KMS-11 (cell line): ENCODE measurements around the gene MAN2A1.
A peak's percentile ranks its signal among the peaks of the same experiment; 100 is the strongest.

Experiments
- H2AFZ ChIP-seq: fragments of 200-600 bp; sonication (generic); 2 replicates; pipeline ENCODE4 v1.6.1; 2016; ENCODE audit warnings: antibody characterized with exemption, mixed run types, low read depth
- H3K27ac ChIP-seq: fragments of 200-600 bp; sonication (generic); 2 replicates; pipeline ENCODE4 v1.6.1; 2016; ENCODE audit warnings: mild to moderate bottlenecking, mixed run types
- H3K27me3 ChIP-seq: fragments of 200-600 bp; sonication (generic); 2 replicates; pipeline ENCODE4 v1.6.1; 2017; ENCODE audit warnings: mild to moderate bottlenecking, low read depth, mixed run types, moderate library complexity; ENCODE audit not compliant: insufficient read depth
- H3K36me3 ChIP-seq: fragments of 200-600 bp; sonication (generic); 2 replicates; pipeline ENCODE4 v1.6.1; 2017; ENCODE audit warnings: mild to moderate bottlenecking, mixed run types; ENCODE audit not compliant: insufficient read depth
- H3K4me1 ChIP-seq: fragments of 200-600 bp; sonication (generic); 2 replicates; pipeline ENCODE4 v1.6.1; 2016; ENCODE audit warnings: mild to moderate bottlenecking, low read depth, mixed run types; ENCODE audit not compliant: poor library complexity, severe bottlenecking
- H3K4me2 ChIP-seq: fragments of 200-600 bp; sonication (generic); 2 replicates; pipeline ENCODE4 v1.7.0; 2016; ENCODE audit warnings: mild to moderate bottlenecking, mixed run types
- H3K4me3 ChIP-seq: fragments of 200-600 bp; sonication (generic); IDR thresholded peaks from 2 replicates; pipeline ENCODE4 v1.6.1; 2017; ENCODE audit warnings: low read depth, low read length, mixed read lengths; ENCODE audit not compliant: insufficient read depth
- H3K79me2 ChIP-seq: fragments of 200-600 bp; sonication (generic); 2 replicates; pipeline ENCODE4 v1.6.1; 2016; ENCODE audit warnings: low read depth, mixed run types; ENCODE audit not compliant: insufficient read depth
- H3K9ac ChIP-seq: fragments of 200-600 bp; sonication (generic); 2 replicates; pipeline ENCODE4 v1.6.1; 2016; ENCODE audit warnings: mild to moderate bottlenecking, mixed run types
- H4K20me1 ChIP-seq: fragments of 200-600 bp; sonication (generic); 2 replicates; pipeline ENCODE4 v1.6.1; 2016; ENCODE audit warnings: mild to moderate bottlenecking, mixed run types; ENCODE audit not compliant: insufficient read depth
- TF ChIP-seq, protein P1 (sequence below): fragments of 200-600 bp; sonication (generic); conservative IDR thresholded peaks from 2 replicates; pipeline ENCODE4 v1.6.1; 2017; ENCODE audit warnings: low read depth, mild to moderate bottlenecking, antibody characterized with exemption, low read length, moderate library complexity, mixed read lengths

Gene MAN2A1

GRCh38 chr5:109704282-109704952, 14.7 kb downstream of the MAN2A1 start:
- no peak overlapping the region; the same call in 1 of the 2 replicates for H3K4me2 ChIP-seq
- H3K9ac ChIP-seq: no peak overlapping the region
- no peak overlapping the region for H2AFZ ChIP-seq
- no peak overlapping the region for H3K27ac ChIP-seq
- peaks cover 100% of the 10 kb centered on the region for H3K79me2 ChIP-seq
- no peaks in the 10 kb centered on the region; the same call in 1 of the 2 replicates for H3K36me3 ChIP-seq
- no peaks in the 10 kb centered on the region for H3K27me3 ChIP-seq
- TF ChIP-seq, protein P1, sequence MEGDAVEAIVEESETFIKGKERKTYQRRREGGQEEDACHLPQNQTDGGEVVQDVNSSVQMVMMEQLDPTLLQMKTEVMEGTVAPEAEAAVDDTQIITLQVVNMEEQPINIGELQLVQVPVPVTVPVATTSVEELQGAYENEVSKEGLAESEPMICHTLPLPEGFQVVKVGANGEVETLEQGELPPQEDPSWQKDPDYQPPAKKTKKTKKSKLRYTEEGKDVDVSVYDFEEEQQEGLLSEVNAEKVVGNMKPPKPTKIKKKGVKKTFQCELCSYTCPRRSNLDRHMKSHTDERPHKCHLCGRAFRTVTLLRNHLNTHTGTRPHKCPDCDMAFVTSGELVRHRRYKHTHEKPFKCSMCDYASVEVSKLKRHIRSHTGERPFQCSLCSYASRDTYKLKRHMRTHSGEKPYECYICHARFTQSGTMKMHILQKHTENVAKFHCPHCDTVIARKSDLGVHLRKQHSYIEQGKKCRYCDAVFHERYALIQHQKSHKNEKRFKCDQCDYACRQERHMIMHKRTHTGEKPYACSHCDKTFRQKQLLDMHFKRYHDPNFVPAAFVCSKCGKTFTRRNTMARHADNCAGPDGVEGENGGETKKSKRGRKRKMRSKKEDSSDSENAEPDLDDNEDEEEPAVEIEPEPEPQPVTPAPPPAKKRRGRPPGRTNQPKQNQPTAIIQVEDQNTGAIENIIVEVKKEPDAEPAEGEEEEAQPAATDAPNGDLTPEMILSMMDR: no peak
- H4K20me1 ChIP-seq: peaks cover 89% of the 10 kb centered on the region
- H3K4me1 ChIP-seq: peaks cover 96% of the 10 kb centered on the region
- H3K4me3 ChIP-seq: no peak overlapping the region

DNA sequence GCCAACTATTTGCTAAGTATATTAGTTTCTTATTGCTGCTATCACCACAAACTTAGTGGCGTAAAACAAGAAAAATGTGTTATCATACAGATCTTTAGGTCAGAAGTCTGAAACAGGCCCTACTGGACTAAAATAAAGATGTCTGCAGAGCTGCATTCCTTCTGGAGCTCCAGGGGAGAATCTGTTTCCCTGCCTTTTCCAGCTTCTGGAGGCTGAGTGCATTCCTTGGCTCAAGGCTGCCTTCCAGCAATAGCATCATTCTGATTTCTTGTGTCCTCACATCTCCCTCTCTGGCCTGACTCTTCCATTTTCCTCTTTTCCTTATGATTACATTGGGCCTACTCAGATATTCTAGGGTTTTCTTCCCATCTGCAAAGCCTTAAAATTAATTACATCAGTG, 15.9 kb downstream of the MAN2A1 start:
- peaks cover 100% of the 10 kb centered on the region for H3K79me2 ChIP-seq
- peaks cover 93% of the 10 kb centered on the region for H3K4me1 ChIP-seq

GRCh38 chr5:109706095-109706494, 16.4 kb downstream of the MAN2A1 start:
- Histone ChIP-seq H2AFZ (no peak overlapping the region), H4K20me1 (peaks cover 88% of the 10 kb centered on the region), H3K79me2 (peaks cover 100% of the 10 kb centered on the region), H3K27ac (no peak overlapping the region), H3K36me3 (no peaks in the 10 kb centered on the region), H3K4me1 (peaks cover 93% of the 10 kb centered on the region), H3K4me2 (no peak overlapping the region), H3K4me3 (no peak overlapping the region), H3K27me3 (no peaks in the 10 kb centered on the region), H3K9ac (no peak overlapping the region)
- TF ChIP-seq, protein P1: no peak

More for the DNA sequence above, 15.9 kb downstream of the MAN2A1 start:
- H3K9ac ChIP-seq: no peak overlapping the region
- no peak overlapping the region for H3K4me2 ChIP-seq
- H3K27ac ChIP-seq: no peak overlapping the region
- no peaks in the 10 kb centered on the region for H3K27me3 ChIP-seq
- TF ChIP-seq, protein P1: no peak
- H3K4me3 ChIP-seq: no peak overlapping the region
- no peak overlapping the region for H2AFZ ChIP-seq
- H3K36me3 ChIP-seq: no peaks in the 10 kb centered on the region
- peaks cover 91% of the 10 kb centered on the region for H4K20me1 ChIP-seq

GRCh38 chr5:109707531-109707930, 17.8 kb downstream of the MAN2A1 start:
- Histone ChIP-seq H2AFZ (no peak overlapping the region), H3K4me2 (peak overlapping the region; percentile 2; the same call in 1 of the 2 replicates), H3K9ac (no peak overlapping the region), H3K4me1 (peaks cover 93% of the 10 kb centered on the region), H3K79me2 (peaks cover 100% of the 10 kb centered on the region), H3K27ac (no peak overlapping the region), H3K36me3 (no peaks in the 10 kb centered on the region), H4K20me1 (peaks cover 81% of the 10 kb centered on the region), H3K4me3 (no peak overlapping the region), H3K27me3 (no peaks in the 10 kb centered on the region)
- TF ChIP-seq, protein P1: no peak
